Lower leg skin (tissue), 3 donors: ENCODE measurements around the gene QPCTL.

ENCODE experiments used
- CTCF ChIP-seq, 3 donors: fragments of 450-650 bp; IDR thresholded peaks; one replicate each; pipeline ENCODE4 v1.5.1; 2016; ENCODE audit warnings: antibody characterized with exemption in 3 of 3, mild to moderate bottlenecking in 3 of 3, moderate library complexity in 2 of 3
- POLR2A ChIP-seq, 2 donors: fragments of 450-650 bp; IDR thresholded peaks; one replicate each; pipeline ENCODE4 v1.6.1; 2016 to 2017; ENCODE audit warnings: antibody characterized with exemption in 2 of 2, mild to moderate bottlenecking in 1 of 2, moderate library complexity in 1 of 2

- TF ChIP-seq CTCF (IDR thresholded peaks at IDR 0.05) (no peak), POLR2A (IDR thresholded peaks at IDR 0.05) (no peak)
Measured at GRCh38 chr19:45692187-45693105, at the start of gene QPCTL.
